ENCODE measurements around the gene POU3F2. TPM values are rescaled to one million over a fixed set of nuclear protein-coding genes. Genes with fewer than 3 reads are reported as not detected.

Gene POU3F2
- total and polyA plus RNA-seq, 9 of the 15 experiments (the other 6 are each of a cell fraction or from before 2014, with no cell fraction given) = 0.08 to 0.46 (median 0.36) TPM

DNA sequence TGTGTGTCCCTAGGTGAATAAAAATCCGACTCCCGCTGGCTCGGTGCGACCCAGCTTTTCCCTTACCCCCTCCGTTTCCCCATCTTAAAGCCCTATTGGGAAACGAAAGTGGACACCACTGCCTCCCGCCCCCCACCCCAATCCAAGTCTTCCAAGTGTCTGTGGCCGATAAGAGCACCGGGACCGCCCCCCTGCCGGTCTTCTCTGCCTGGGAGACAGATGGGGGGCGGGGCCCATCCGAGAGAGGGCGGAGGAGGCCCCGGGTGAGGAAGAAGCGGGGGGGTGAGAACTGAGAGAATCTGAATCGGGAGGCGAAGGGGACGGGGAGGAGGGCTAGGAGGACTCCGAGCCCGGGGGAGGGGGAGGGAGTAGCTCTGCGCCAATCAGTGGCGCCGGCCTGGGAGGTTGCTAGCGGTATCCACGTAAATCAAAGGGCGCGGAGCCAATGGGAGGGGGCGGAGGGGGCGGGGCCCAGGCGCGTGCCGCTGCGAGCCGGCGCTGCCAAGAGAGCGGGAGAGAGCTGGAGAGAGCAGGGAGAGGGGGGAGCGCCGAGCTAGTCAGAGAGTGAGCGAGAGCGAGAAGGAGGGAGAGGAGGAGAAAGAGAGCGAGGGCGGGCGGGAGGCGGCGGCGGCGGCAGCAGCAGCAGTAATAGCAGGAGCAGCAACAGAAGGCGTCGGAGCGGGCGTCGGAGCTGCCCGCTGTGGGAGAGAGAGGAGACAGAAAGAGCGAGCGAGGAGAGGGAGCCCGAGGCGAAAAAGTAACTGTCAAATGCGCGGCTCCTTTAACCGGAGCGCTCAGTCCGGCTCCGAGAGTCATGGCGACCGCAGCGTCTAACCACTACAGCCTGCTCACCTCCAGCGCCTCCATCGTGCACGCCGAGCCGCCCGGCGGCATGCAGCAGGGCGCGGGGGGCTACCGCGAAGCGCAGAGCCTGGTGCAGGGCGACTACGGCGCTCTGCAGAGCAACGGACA lies at the start of gene POU3F2 (continued):
- TF ChIP-seq ASH1L (IDR thresholded peaks at IDR 0.05; ENCODE audit: borderline replicate concordance, low read depth, partially characterized antibody) (no peak), SMARCC2 (IDR thresholded peaks at IDR 0.05; ENCODE audit: low read depth) (0 out of 2 replicates have a peak, but pooled peaks have one; percentile 23), SIN3A (IDR thresholded peaks at IDR 0.05; ENCODE audit: borderline replicate concordance in 2 of 2, control insufficient read depth in 1 of 2, low read depth in 2 of 2, low read length in 2 of 2) (peak; percentile 10 to 34; a peak in 1 of 4 replicates), LEF1 (IDR thresholded peaks at IDR 0.05) (peak; percentile 67; the same call in 1 of the 2 replicates), TBL1XR1 (IDR thresholded peaks at IDR 0.05; ENCODE audit: low read length in 2 of 2) (peak in 1 of 2 experiments; percentile 47; a peak in 1 of 4 replicates), ZNF184 (CRISPR knock-in tag; IDR thresholded peaks at IDR 0.05) (no peak), TAF15 (IDR thresholded peaks at IDR 0.05; ENCODE audit: low read depth, low read length) (no peak), SRSF7 (optimal IDR thresholded peaks at IDR 0.05; ENCODE audit: low read depth, low read length) (no peak), MTA1 (IDR thresholded peaks at IDR 0.05; ENCODE audit: borderline replicate concordance) (no peak), KLF13 (tag; IDR thresholded peaks at IDR 0.05; ENCODE audit: borderline replicate concordance, low read depth) (0 out of 2 replicates have a peak, but pooled peaks have one; percentile 48), CREM (IDR thresholded peaks at IDR 0.05; ENCODE audit: low read depth) (peak; percentile 17; the same call in 1 of the 2 replicates), MCM2 (IDR thresholded peaks at IDR 0.05; ENCODE audit: low read depth) (no peak), MBD2 (IDR thresholded peaks at IDR 0.05; ENCODE audit: borderline replicate concordance, low read depth) (peak; percentile 31; the same call in 1 of the 2 replicates), VEZF1 (CRISPR knock-in tag; IDR thresholded peaks at IDR 0.05) (peak; percentile 93)
- TF ChIP-seq, protein P1, sequence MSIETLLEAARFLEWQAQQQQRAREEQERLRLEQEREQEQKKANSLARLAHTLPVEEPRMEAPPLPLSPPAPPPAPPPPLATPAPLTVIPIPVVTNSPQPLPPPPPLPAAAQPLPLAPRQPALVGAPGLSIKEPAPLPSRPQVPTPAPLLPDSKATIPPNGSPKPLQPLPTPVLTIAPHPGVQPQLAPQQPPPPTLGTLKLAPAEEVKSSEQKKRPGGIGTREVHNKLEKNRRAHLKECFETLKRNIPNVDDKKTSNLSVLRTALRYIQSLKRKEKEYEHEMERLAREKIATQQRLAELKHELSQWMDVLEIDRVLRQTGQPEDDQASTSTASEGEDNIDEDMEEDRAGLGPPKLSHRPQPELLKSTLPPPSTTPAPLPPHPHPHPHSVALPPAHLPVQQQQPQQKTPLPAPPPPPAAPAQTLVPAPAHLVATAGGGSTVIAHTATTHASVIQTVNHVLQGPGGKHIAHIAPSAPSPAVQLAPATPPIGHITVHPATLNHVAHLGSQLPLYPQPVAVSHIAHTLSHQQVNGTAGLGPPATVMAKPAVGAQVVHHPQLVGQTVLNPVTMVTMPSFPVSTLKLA (conservative IDR thresholded peaks at IDR 0.05) = peak in 1 of 2 experiments; percentile 57; a peak in 1 of 4 replicates
